HG02884 (cell line): ENCODE data around the gene DPP10.

Experiments
- ATAC-seq: cut with Tn5 transposase; IDR thresholded peaks from one replicate; pipeline ENCODE4 v1.9.1; 2021; ENCODE audit warnings: mild to moderate bottlenecking, moderate library complexity; ENCODE audit not compliant: unreplicated experiment

DPP10 gene

GRCh38 chr2:115541814-115542213 is 1099.4 kb downstream of the DPP10 start:
- no peak for ATAC-seq

GRCh38 chr2:115542331-115542730 is 1099.9 kb downstream of the DPP10 start:
- no peak for ATAC-seq

- no peak for ATAC-seq
These were observed 1100.6 kb downstream of the DPP10 start for GRCh38 chr2:115543024-115543423.

- no peak for ATAC-seq
These were observed 1101.0 kb downstream of the DPP10 start for GRCh38 chr2:115543461-115543860.

DNA sequence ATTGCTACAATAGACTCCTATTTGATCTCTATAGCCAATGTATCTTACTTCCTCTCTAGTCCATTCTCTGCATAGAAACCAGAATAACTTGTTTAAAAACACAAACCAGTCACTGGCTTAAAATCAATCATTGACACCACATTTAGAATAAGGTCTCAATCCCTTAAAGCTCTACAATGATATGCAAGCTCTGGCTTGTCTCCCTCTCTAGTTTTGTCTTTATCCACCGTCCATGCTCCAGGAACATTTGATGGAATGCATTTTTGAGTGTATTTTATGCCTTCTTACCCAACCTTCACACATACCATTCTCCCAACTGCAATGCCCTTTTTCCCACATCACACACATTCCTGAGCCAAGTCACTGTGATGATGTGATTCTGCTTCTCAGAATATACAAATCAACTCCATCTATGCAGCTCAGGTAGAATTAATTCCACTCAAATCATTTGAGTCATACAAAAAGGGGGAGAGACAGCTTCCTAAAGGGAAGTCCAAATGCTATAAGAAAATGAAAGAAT is 1107.2 kb downstream of the DPP10 start:
- ATAC-seq: no peak

DNA sequence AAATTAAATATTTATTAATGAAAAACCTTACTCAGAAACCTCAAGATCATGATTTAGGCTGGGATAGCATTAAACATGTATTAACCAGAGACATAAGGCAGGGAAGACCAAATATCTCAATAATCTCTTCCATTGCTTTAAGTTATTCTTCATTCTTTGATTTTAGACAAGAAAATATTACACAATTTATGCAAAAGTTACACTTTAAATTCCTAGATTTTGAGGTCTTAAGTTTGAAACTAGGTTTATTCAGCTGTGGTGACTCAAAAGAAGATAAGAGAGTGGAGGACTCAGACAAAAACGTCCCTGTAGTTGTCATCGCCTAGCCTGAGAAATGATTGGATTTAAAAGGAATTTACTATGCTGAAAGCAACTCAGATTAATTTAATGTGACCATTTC is 1110.3 kb downstream of the DPP10 start:
- ATAC-seq: no peak

DNA sequence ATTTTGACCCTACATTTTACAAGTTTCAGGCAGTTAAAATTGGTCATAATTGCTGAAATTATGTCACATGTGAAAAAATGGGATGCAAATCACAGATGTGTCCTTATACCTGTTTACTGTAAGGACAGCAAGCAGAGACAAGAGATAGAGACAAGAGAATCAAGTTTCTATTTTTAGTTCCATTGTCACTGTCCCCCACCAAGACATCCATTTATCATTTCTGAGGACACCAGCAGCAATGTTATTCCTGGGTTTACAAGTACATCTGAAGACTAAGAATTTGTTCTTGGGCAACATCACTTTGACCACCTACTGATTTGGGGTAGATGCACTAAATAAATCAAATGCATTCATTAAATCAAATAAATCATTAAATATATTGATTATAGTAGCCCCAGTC is 1111.7 kb downstream of the DPP10 start:
- ATAC-seq: no peak

DNA sequence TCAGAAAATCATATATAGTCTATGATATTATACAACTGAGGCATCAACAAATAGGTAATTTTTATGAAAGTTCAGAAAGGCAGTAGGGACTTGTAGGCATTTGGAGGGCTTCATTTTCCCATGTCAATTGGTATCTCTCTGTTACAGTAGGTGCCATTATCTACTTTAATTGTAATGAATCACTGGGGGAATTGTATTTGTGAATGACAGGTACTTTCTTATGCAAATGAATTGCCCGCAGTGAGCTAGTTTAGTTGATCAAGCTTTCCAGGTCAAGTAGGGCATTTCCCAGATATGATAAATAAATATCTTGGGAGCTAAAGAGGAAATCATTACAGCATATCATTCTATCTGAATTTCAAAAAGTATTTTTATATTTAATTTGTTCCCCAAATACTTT is 1116.3 kb downstream of the DPP10 start:
- ATAC-seq: no peak

GRCh38 chr2:115560666-115561065 is 1118.2 kb downstream of the DPP10 start:
- ATAC-seq: no peak

- no peak for ATAC-seq
These were observed 1126.2 kb downstream of the DPP10 start for GRCh38 chr2:115568643-115569042.

DNA sequence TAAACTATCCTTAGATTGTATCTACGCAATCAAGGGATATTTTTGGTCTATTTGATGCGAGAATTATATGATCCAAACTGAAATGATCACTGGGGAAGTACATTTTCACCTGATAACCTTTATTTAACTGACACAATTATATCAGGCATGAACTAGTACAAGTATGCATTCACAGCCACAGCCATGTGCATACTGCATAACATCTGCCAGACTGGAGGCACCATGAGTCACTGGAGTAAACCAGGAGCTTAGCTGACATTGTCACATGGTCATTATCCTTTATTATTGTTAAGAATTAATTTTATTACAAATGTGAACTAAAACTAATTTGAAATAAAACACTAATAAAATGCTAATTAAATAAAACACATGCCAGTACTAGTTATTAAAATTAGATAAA is 1127.1 kb downstream of the DPP10 start:
- ATAC-seq: no peak

- ATAC-seq: no peak
These were observed 1130.3 kb downstream of the DPP10 start for GRCh38 chr2:115572746-115573145.

DNA sequence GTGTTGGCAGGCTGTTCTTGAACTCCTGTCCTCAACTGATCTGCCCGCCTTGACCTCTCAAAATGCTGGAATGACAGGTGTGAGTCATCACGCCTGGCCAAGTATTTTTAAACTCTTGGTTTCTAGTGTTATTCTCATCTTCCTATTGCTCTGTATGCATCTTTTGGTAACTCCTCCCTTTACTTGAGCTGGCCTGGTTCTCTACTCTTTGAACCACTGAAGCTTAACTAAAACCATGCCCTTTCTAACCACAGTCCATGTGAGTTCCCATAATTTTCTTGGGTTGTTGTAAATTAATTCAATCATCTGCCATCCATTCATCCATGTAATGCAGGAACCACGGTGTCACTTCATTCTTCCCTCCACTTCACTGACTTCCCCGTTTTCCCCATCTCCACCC is 1131.3 kb downstream of the DPP10 start:
- no peak for ATAC-seq

DNA sequence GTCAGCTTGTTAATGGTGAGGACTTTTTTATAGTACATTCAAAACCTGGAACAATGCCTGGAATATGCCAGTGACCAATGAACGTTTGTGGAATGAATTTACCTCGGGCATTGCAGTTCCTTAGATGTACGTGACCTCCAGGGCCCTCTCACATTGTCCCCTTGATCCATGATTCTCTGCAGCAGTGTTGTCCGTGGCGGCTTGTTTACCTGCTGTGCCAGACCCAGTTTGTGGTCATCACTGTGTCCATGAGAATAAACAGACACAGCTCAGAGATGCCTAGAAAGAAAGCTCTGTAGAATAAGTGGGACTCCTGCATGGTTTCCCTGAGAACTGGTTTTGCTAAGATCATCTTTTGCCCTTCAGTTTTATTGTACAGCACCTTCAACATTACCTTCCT is 1132.2 kb downstream of the DPP10 start:
- ATAC-seq: no peak

GRCh38 chr2:115580784-115581183 is 1138.3 kb downstream of the DPP10 start:
- no peak for ATAC-seq

DNA sequence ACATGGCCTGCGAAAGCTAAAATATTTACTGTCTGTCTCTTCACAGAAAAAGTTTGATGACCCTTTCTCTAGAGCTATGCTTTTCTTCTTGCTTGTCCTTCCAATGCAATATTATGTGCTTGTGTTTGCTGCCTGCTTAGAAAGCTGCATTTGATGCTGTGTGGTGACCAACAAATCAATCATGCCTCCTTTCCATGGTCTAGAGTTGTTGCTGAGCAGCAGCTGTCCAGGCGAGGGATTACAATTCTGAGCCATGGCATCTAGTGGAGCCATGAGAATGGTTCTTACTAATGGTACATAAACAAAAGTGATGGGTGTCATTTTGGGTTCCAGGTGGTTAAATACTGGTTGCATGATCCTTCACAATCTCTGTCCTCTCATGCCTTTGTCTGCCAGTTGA is 1142.1 kb downstream of the DPP10 start:
- no peak for ATAC-seq

DNA sequence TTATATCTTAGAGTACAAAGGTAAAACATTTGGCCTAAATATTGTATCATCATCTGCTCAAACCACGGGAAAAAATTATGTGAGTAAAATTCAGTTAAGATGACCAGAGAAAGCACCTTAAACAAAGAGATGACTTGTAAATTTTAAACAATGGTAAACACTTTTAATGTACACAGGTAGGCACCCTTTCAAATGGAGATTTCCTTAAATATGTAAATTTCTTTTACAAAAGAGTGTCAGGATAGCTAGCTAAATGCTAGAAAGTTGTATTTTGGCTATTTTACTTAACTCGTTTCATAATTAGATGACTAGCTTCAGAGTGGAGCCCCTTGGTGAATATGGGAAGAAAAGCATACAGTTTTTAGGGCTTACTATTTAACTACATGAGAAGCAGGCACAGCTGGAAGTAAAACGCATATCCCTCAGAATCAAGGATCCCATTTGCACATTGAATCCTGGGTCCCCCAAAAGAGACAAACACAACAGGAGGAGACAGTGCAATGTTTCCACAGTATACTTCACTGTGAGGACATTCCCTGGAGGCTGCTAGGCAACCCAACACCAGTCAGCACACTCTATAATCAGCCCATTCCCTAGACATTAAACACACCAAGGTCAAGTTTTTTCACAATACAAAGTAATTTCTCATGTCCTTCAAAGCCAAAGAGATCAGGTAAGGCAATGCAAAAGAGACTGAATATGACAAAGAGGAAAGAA is 1154.4 kb downstream of the DPP10 start:
- ATAC-seq: no peak

GRCh38 chr2:115603285-115603684 is 1160.8 kb downstream of the DPP10 start:
- ATAC-seq: no peak

- no peak for ATAC-seq
These were observed 1163.9 kb downstream of the DPP10 start for GRCh38 chr2:115606350-115606749.

- no peak for ATAC-seq
These were observed 1167.5 kb downstream of the DPP10 start for GRCh38 chr2:115609978-115610377.

GRCh38 chr2:115610888-115611287 is 1168.4 kb downstream of the DPP10 start:
- ATAC-seq: no peak

DNA sequence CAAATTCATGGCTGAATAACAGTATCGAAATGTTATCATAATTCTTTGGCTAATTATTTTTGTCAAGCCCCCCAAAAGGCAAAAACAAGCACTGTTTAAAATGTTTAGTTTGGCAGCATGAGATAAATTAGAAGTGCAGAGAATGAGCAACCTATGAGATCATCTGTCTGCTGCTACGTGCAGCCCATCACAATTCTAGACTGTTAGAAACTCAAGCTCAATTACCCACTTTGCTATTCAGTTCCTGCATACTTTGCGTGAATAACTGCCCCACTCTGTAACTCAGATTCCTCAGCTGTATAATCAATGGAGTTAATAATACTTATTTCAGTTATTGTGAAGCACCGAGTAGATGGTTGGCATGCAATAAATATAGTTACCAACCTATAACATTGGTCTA is 1181.9 kb downstream of the DPP10 start:
- ATAC-seq: no peak

DNA sequence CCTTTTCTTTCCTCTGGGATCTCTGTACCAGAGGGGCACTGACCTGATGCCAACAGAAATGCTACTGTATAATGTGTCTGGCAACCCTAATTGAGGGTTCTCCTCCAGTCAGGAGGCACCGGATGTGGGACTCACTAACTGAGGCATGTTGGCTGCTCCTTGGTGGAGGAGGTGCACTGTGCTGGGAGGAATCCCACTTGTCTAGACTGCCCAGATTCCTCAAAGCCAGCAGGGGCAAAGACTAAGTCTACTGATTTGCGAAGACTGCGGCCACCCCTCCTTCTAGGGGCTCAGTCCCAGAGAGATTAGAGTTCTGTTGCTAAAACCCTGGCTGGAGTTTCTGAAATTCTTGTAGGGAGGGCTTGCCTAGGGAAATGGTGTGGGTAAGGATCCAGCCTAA is 1192.1 kb downstream of the DPP10 start:
- ATAC-seq: no peak
